Measurements from ENCODE around the gene RAPGEF4. TPM values are rescaled to one million over a fixed set of nuclear protein-coding genes. Genes with fewer than 3 reads are reported as not detected.

RAPGEF4 gene
- 9.3 TPM for total RNA-seq

- intact Hi-C loops (cut with DNase I), result no loop called here
- DNase-seq (ENCODE audit: low spot score) (no peak), ATAC-seq (no peak)
Measured at GRCh38 chr2:172735582-172736423, at the start of gene RAPGEF4. TSS of gene RAPGEF4 (plus strand) at chr2:172735845. CDS start at chr2:172735984, 139 bp downstream.

GRCh38 chr2:172693037-172693436, 42.6 kb upstream of the RAPGEF4 start:
- DNase-seq (ENCODE audit: low spot score), result no peak
- peak; percentile 10 for ATAC-seq
- intact Hi-C loops (cut with DNase I), result no loop called here

DNA sequence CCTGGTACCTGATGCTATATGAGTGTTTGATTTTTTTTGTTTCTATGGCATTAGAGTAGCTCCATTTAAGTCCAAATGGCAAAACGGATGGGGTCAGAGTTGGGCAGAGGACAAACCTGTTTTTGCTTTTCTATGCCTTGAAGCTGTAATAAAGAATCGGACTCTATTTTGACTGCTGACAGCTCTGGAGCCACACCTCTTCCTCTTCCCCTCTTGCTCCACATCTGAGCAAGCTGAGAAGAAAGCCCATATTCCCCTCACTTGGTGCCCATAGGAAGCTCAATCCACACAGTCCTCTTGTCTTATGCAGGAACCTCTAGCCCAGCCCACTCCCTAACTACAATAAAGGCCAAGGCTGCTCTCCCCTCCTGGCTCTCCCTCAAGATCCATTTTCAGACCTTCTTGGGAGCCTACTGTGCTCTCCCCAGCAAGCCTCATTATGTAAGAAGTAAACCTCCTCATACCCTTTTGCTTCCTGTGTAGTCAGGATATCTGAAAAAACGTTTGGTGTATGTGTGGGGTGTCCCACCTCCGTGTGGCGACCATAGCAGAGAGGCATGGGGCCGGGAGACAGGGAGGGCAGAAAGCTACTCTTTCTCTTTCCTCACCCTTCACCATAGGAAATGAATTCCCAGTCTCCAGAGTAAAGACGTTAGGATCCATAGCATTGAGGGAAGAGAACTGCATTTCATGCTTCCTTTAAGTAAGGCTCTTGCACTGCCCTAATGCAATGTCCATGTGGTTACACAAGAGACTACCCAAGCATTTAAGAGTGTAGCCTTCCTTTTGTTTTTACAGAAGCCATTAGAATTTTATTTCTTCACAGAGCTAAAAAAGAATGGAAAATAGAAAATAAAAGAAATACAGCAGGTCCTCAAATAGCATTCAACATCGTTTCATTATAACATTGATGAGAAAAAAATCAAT, 41.9 kb upstream of the RAPGEF4 start:
- ATAC-seq (no peak), DNase-seq (ENCODE audit: low spot score) (no peak)
- intact Hi-C loops (cut with DNase I), result no loop called here

GRCh38 chr2:172697296-172697695, 38.3 kb upstream of the RAPGEF4 start:
- intact Hi-C loops (cut with DNase I), result no loop called here
- ATAC-seq, result no peak

GRCh38 chr2:172698041-172698863, 37.4 kb upstream of the RAPGEF4 start:
- ATAC-seq (no peak), DNase-seq (ENCODE audit: low spot score) (no peak)
- intact Hi-C loops (cut with DNase I), result no loop called here

More at GRCh38 chr2:172697296-172697695, 38.3 kb upstream of the RAPGEF4 start:
- DNase-seq (ENCODE audit: low spot score), result no peak

- ATAC-seq (no peak), DNase-seq (ENCODE audit: low spot score) (no peak)
- intact Hi-C loops (cut with DNase I), result no loop called here
Measured at GRCh38 chr2:172701250-172701649, 34.4 kb upstream of the RAPGEF4 start.

DNA sequence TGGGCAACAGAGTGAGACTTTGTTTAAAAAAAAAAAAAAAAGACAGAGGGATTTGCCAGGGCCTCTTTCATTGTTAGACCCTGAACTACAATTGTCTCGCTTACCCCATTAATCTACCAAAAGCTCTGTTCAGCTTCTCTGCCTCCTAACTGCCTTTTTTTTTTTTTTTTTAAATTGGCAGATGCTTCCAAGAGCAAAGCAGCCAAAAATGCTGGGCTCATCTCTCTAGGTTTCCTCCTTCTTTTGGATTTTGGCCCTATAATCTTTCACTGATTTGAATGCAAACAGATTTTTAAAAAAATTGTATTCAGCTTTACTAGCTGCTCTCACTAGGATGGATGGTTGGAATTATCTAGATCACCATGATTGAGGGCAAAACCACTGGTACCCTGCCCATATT, 33.2 kb upstream of the RAPGEF4 start:
- intact Hi-C loops (cut with DNase I), result no loop called here
- no peak for ATAC-seq
- DNase-seq (ENCODE audit: low spot score), result no peak

DNA sequence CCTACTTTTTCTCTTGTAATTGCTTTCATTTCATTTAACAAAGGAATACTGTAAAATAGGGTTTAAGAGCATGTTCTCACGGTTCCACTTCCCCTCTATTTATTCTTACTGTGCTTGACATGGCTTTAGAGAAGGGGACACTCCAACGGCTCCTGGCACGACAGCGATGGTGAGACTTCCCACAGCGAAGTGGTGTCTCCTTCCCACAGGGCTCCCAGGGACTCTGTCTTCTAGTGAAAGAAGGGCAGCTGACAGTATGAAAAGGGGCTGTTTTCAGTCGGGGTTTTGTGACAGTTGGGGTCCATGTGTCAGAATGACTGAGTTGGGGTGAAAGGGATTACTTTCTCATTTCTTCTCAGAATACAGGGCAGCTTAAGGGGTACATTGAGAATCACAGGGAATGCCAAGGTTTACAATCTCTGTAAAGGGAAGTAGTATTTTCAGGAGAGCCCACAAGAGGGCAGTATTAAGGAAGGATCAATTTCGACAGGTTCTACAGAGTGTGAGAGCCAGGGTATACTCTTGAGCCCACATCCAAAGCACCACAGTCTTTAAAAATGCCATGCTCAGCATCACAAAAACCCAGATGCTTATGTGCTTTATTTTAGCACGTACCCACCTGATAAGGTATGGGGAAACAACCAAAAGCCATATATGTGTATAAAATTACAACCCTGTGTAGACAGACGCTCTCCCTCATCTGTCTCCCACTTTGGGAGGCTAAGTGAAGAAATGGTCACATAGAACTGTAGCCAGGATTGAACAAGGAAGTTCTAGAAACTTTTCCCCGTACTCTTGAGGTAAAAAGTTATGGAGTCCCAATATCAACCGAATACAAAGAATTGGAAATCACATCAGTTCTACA, 31.3 kb upstream of the RAPGEF4 start:
- intact Hi-C loops (cut with DNase I), result no loop called here
- ATAC-seq (no peak), DNase-seq (ENCODE audit: low spot score) (no peak)

DNA sequence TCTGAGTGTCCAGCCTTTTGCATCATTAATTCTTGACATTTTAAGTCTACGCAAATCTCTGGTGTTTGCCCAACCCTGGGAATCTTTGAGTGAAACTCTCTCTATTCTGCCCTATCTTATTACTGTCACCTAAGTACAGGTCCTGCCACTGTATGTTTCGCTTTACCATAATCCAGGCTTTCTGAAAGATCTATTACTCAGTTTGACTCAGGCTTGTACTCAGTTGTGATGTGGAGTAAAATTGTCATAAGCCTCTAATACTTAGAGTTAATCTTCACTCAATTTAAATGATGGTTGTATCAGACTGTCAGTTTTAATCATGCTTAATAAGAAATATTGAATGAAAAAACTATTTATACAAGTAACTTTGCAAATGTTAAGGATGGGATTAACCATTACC, 30.3 kb upstream of the RAPGEF4 start:
- ATAC-seq (no peak), DNase-seq (ENCODE audit: low spot score) (no peak)
- intact Hi-C loops (cut with DNase I), result no loop called here

- intact Hi-C loops (cut with DNase I), result no loop called here
- no peak for ATAC-seq
- DNase-seq (ENCODE audit: low spot score), result no peak
Measured at GRCh38 chr2:172708247-172708646, 27.4 kb upstream of the RAPGEF4 start.

- no peak for DNase-seq (ENCODE audit: low spot score)
- no peak for ATAC-seq
- intact Hi-C loops (cut with DNase I), result no loop called here
Measured at GRCh38 chr2:172709566-172710291, 25.9 kb upstream of the RAPGEF4 start.

GRCh38 chr2:172710584-172711047, 25.0 kb upstream of the RAPGEF4 start:
- ATAC-seq (no peak), DNase-seq (ENCODE audit: low spot score) (no peak)
- intact Hi-C loops (cut with DNase I), result no loop called here

DNA sequence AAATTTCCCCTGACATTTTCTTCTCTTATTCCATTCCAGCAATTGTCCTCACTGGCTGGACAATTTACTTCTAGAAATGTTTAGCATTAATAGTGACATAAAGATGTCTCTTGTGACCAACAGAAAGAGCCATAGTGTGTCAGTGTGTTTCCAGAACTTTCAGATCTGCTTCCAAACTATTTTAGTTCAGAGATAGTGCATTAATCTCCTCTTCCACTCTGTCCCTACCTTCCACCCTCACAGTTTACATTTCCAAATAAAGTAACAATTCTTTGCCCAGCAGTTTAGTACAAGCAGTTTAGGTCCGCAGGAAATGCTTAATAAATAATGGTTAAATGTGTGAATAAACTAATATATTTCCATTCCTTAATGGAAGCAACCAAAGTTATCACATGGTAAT, 24.5 kb upstream of the RAPGEF4 start:
- DNase-seq (ENCODE audit: low spot score) (no peak), ATAC-seq (no peak)
- intact Hi-C loops (cut with DNase I), result no loop called here

- ATAC-seq (peak; percentile 39), DNase-seq (ENCODE audit: low spot score) (no peak)
- intact Hi-C loops (cut with DNase I), result no loop called here
Measured at GRCh38 chr2:172712251-172712650, 23.4 kb upstream of the RAPGEF4 start.

DNA sequence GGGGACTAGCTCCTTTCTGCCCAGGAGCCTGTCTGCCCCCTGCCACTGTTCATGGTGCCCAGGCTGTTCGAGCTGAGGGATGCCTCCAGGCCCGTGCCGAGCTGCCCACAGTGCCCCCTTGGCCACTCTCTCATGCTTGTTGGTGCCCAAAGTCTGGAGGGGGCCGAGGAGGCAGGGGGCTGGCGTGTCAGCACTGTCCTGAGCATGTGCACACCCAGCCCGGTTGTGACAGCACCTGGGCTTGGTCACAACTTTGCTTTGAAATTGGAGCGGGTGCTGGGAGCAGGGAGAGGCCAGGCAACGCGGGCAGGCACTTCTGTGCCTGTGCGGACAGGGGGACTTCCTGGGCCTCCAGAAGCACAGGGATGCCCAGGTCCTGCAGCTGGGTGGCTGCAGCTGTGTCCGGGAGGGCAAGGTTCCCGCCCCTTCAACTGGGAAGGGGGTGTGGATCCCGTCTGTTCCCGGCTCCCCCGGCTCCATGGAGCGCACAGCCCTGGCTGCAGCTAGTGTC, 22.2 kb upstream of the RAPGEF4 start:
- no peak for ATAC-seq
- intact Hi-C loops (cut with DNase I), result no loop called here
- no peak for DNase-seq (ENCODE audit: low spot score)

DNA sequence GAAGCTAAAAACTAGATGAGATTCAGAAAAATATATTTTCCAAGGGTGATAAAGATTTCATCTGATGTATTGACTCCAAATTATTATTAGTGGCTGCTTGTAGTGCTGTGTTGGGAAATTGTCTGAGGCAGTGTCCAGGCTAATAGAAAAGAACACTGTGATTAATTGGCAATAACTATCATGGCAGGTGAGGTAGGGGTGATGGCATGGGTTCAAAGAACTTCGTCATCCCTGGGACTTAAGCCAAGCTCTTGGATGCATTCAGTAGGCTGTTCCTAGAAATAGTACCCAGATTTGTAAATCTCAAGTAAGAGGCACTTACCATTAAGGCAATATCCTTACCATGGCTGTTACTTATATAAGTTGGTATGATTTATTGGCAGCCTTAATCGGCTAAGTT, 13.2 kb upstream of the RAPGEF4 start:
- DNase-seq (ENCODE audit: low spot score) (no peak), ATAC-seq (no peak)
- intact Hi-C loops (cut with DNase I), result no loop called here

DNA sequence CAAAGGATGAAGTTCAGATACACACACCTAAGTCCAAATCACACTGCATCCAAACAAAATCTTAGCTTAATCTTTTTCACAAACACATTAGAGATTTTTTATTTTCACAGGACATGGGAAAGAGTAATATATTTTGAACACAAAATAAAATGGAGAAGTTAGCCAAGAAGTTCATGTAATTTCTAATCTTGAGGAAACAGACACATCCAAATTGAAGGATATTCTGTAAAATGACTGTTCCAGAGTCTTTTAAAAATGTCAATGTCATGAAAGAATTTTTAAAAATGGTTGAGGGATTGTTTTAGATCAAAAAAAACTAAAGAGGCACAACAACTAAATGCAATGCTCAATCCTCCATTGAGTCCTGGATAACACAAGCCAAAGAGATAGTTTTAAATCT, 12.4 kb upstream of the RAPGEF4 start:
- DNase-seq (ENCODE audit: low spot score), result no peak
- intact Hi-C loops (cut with DNase I), result no loop called here
- ATAC-seq, result no peak

Measured in sciatic nerve (tissue), 2 donors.